ENCODE data around the gene SNRNP48.

Gene SNRNP48

GRCh38 chr6:7542874-7543624, 46.9 kb upstream of the SNRNP48 start:
- in situ Hi-C loops (cut with HindIII; ENCODE audit: low pct_ligation_motif_present, low sequenced_read_pairs), result no loop called here
- Histone ChIP-seq H3K27ac (peak overlapping the region; percentile 70), H3K36me3 (replicated peaks) (no peaks in the 10 kb centered on the region), H3K27me3 (replicated peaks) (no peaks in the 10 kb centered on the region), H3K4me3 (ENCODE audit: low read depth, low read length) (peak overlapping the region; percentile 81)
- peak; percentile 67 for DNase-seq
- TF ChIP-seq CTCF (IDR thresholded peaks at IDR 0.05; ENCODE audit: low read depth, low read length, missing control alignments), result no peak

GRCh38 chr6:7543789-7544424, 46.1 kb upstream of the SNRNP48 start:
- in situ Hi-C loops (cut with HindIII; ENCODE audit: low pct_ligation_motif_present, low sequenced_read_pairs), result no loop called here
- Histone ChIP-seq H3K27ac (peak overlapping the region; percentile 70), H3K36me3 (replicated peaks) (no peaks in the 10 kb centered on the region), H3K27me3 (replicated peaks) (no peaks in the 10 kb centered on the region), H3K4me3 (ENCODE audit: low read depth, low read length) (peak overlapping the region; percentile 81)
- peak; percentile 3 for TF ChIP-seq CTCF (IDR thresholded peaks at IDR 0.05; ENCODE audit: low read depth, low read length, missing control alignments)
- no peak for DNase-seq

- H3K27ac ChIP-seq, result no peak overlapping the region
- TF ChIP-seq CTCF (IDR thresholded peaks at IDR 0.05; ENCODE audit: low read depth, low read length, missing control alignments), result no peak
- DNase-seq, result no peak
- in situ Hi-C loops (cut with HindIII; ENCODE audit: low pct_ligation_motif_present, low sequenced_read_pairs), result no loop called here
- no peaks in the 10 kb centered on the region for H3K27me3 ChIP-seq (replicated peaks)
- H3K4me3 ChIP-seq (ENCODE audit: low read depth, low read length), result peak overlapping the region; percentile 2
- H3K36me3 ChIP-seq (replicated peaks), result no peaks in the 10 kb centered on the region
Observed at GRCh38 chr6:7544597-7544996, 45.4 kb upstream of the SNRNP48 start.

- Histone ChIP-seq H3K4me3 (ENCODE audit: low read depth, low read length) (no peak overlapping the region), H3K27ac (no peak overlapping the region), H3K27me3 (replicated peaks) (no peaks in the 10 kb centered on the region), H3K36me3 (replicated peaks) (no peaks in the 10 kb centered on the region)
- no peak for TF ChIP-seq CTCF (IDR thresholded peaks at IDR 0.05; ENCODE audit: low read depth, low read length, missing control alignments)
- DNase-seq, result no peak
- in situ Hi-C loops (cut with HindIII; ENCODE audit: low pct_ligation_motif_present, low sequenced_read_pairs), result no loop called here
Observed at GRCh38 chr6:7545316-7546019, 44.5 kb upstream of the SNRNP48 start.

GRCh38 chr6:7546020-7546369, 44.0 kb upstream of the SNRNP48 start:
- Histone ChIP-seq H3K4me3 (ENCODE audit: low read depth, low read length) (no peak overlapping the region), H3K27me3 (replicated peaks) (no peaks in the 10 kb centered on the region), H3K36me3 (replicated peaks) (no peaks in the 10 kb centered on the region), H3K27ac (no peak overlapping the region)
- DNase-seq, result peak; percentile 32
- TF ChIP-seq CTCF (IDR thresholded peaks at IDR 0.05; ENCODE audit: low read depth, low read length, missing control alignments), result no peak
- in situ Hi-C loops (cut with HindIII; ENCODE audit: low pct_ligation_motif_present, low sequenced_read_pairs), result no loop called here

Data from brain microvascular endothelial cell (primary cell).